Measurements from ENCODE around the gene FGFBP2. TPM values are rescaled to one million over a fixed set of nuclear protein-coding genes. Genes with fewer than 3 reads are reported as not detected.
A peak's percentile ranks its signal among the peaks of the same experiment; 100 is the strongest.

FGFBP2 gene
- total RNA-seq, 1 experiment from 2014 or later: not detected

DNA sequence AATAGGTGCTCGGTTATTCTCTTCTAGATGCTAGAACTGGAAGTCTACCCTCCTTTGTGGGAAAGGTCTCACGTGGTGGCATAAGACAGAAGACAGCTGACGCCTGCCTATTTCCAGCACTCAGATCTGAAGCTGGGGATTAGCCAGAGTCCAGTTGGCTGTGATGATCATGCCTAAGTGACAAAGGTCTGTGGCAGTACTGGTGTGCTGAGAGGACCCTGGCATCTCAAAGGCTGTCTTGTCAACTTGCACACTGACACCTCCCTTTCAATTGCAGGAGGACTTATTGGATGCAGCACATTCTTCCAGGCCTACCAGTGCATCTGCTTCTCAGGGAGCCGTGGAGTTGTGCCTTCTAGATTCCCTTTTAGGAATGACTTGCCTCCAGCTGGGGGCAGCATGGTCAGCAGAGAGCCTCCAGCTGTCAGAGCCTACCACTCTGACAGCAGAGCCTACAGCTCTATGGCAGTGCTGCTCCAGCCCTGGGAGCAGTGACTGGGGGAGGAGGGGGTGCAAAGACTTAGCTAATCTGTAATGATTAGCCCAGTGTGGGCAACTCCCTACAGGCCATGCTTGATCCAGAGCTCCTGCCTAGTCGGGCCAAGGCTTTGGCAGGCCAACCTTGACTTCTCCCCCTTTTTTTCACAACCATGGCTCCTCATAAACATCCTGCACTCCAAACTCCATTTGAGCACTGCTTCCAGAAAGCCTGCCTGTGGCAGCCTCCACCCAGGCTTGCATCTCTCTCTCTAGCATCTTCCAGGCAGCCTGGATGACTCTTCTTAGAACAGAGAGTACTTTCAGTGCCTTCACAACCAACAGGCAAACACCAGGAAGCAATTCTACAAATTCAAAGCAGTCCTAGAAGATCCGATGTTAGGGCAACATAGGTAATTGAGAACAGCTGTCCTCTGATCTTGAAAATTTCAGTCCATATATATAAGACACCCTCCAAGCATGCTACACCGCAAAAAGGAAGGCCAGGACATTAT, 13.8 kb upstream of the FGFBP2 start:
- no peak for DNase-seq

DNA sequence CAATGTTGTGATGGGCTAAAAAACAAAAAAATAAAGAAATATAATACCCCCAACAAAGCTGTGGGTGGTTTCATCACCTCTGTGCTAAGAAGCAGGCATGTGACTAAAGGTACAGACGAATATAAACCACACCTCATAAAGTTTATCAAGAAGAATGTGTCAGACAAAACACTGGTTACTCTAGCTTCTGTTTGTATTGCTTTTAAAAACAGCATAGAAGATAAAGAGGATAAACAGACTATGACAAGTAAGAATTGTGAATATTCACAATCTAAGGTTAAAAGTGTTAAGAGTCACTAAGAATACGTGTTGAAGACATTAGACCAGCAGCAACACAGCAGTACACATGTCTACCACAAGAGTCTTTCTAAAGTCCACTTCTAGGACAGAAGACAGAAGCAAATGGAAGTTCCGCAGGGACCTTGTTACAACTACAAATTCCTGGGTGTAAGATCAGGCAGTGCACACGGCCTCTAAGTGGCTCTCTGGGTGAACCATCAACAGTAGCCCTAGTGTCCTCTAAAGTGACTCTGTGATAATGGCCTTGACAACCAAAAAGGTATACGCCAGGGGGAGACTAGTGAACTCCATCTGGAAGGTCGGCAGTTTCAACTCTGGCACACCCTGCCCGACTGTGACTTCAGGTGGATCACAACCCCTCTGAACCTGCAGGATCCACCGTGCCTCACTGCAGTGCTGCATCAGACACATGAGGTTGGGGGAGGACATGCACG, 8.3 kb upstream of the FGFBP2 start:
- no peaks in the 10 kb centered on the region for H3K27me3 ChIP-seq
- no peak for DNase-seq
- H3K36me3 ChIP-seq: no peaks in the 10 kb centered on the region

More for the DNA sequence above, 13.8 kb upstream of the FGFBP2 start:
- H3K36me3 ChIP-seq: no peaks in the 10 kb centered on the region
- H3K9me3 ChIP-seq: no peaks in the 10 kb centered on the region
- H3K4me3 ChIP-seq: no peak overlapping the region
- no peaks in the 10 kb centered on the region for H3K27me3 ChIP-seq

DNA sequence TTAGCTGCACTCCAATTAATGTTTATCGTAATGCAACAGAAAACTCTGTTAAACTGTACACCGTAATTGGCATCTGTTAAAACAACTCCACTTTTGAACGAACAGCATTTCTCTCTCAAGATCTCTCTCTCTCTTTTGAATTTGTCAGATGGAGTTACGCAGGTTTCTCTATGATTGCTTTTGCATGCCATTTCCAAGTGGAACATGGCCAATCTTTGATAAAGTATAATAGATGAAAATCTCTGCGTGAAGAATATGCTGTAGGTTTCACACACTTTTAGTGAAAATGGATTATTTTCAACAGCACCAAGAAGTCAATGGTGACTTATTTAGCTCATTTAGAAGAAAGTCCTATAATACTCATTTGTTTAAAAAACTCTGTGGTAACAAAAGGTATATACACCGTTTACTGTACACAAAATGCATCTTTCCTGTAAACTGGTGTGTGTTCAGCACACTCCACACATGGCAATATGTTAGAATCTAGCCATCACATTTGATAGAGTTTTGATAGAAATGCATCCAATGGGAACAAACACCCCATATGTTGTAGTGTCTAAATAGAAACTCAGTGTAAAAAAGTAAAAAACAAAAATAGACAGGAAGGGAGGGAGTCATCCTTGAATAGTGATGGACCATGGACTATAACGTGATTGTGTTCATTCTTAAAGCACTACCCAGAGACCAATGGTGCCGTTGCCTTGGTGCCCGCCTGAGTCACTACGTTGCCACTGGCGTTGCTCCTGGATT, 5.8 kb upstream of the FGFBP2 start:
- no peaks in the 10 kb centered on the region for H3K36me3 ChIP-seq
- H3K27me3 ChIP-seq: no peaks in the 10 kb centered on the region
- no peak overlapping the region for H3K4me3 ChIP-seq
- no peak for DNase-seq
- H3K9me3 ChIP-seq: no peaks in the 10 kb centered on the region

More for the DNA sequence above, 8.3 kb upstream of the FGFBP2 start:
- H3K9me3 ChIP-seq: no peaks in the 10 kb centered on the region
- no peak overlapping the region for H3K4me3 ChIP-seq

DNA sequence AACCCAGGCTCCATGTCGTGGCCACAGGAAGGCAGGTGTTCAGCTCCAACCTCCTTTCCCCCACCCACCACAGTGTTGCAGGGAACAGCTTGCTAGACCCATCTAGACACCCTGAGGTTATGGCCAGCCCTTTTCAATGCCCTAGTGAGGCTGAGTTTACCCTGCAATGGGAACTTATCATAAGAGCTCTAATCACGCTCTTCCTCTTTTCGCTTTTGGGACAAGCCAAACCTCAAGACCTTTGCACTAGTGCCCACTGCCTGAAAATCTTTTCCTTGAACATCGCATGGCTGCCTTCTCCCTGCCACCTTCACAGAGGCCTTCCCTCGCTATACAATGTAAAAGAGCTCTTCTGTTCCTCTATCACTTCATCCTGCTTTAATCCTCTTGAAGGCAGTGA, 2.4 kb upstream of the FGFBP2 start:
- no peak for DNase-seq
- Histone ChIP-seq H3K4me3 (no peak overlapping the region), H3K27me3 (no peaks in the 10 kb centered on the region), H3K36me3 (no peaks in the 10 kb centered on the region), H3K9me3 (no peaks in the 10 kb centered on the region)

DNA sequence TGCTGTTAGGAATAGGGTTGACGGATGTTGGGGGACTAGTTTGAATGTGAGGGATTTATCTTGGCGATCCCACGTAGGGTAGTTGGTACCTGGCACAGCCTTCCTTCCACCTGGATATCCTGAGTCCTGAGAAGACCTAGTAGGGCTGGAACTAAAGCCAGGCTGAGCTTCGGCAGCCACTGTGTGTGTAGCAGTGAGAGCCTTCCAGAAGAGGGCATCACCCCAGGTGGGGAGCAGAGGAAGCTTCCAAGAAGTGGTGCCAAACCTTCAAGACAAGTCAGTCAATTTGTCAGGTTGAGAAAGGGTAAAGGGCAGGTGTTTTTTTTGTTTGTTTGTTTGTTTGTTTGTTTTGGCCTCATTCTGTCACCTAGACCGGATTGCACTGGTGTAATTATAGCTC, 1.2 kb upstream of the FGFBP2 start:
- Histone ChIP-seq H3K4me3 (no peak overlapping the region), H3K9me3 (no peaks in the 10 kb centered on the region), H3K27me3 (no peaks in the 10 kb centered on the region), H3K36me3 (no peaks in the 10 kb centered on the region)
- no peak for DNase-seq

DNA sequence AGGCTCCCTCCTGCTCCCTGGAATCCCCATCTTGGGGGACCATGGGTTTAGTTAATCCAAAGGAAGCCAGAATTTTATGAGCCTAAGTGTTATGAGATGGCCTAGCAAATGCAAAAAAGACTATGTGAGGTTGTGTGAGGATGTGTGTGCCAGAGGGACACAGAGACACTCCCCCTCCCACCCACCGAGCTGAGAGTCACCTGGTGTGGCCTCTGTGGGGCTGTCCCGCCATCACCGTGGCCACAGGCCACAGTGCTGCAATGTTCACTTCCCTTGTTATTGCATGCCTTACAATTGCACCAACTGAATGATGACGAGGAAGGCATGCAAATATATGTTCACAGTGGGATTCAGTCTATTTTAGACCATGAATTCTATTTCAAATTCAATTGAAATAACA, 601 bp upstream of the FGFBP2 start:
- no peaks in the 10 kb centered on the region for H3K36me3 ChIP-seq

DNA sequence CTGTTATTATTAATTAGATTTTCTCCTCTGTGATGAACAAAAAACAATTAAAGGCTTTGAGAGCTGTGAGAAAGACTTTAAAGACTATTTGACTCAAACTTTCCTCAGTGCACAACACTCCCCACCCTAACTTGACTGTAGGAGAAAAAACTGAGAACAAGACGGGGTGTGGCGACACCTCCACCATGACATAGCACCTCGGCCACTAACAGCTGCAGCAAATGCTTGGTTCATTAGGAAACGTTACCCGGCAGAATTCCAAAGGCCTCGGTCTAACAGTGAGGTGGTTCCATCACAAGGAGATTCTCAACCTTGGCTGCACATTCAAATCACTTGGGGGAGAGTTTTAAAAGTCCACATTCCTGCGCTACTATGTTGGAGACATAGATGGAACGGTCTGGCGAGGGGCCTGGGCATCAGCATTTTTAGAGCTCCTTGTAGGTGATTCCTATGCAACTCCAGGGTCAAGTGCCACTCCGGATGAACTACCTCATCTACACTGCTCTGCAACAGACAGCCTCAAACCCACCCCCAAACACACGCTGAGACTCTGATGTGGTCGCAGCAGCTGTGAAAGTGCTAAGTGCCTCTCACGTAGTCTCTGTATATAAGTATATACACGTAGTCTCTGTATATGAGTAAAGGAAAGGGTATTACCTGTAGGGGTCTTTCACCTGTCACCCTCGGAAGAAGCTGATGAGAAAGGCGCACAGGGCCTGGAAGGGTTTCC, 1.0 kb downstream of the FGFBP2 start:
- no peaks in the 10 kb centered on the region for H3K36me3 ChIP-seq
- no peak for DNase-seq
- H3K9me3 ChIP-seq: no peaks in the 10 kb centered on the region

More for the DNA sequence above, 601 bp upstream of the FGFBP2 start:
- H3K4me3 ChIP-seq: no peak overlapping the region
- H3K27me3 ChIP-seq: no peaks in the 10 kb centered on the region
- DNase-seq: no peak
- H3K9me3 ChIP-seq: no peaks in the 10 kb centered on the region

DNA sequence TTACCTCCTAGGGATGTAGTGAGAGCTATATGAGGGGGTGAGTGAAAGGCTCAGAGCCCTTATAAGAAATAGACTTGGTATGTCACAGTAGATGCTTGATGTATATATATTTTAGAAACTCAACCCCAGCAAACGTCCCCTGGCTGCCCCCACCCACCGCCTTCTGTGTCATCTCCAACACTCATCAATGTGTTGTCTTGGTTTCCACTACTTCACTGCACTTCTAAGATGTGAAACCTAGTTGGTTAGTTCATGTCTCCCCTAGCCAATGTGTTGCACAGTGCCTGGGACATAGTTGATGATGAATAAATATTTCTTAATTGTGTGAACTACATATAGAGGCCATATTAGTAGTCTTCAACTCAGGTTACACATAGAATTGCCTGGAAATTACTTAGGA, 4.4 kb downstream of the FGFBP2 start:
- Histone ChIP-seq H3K36me3 (no peaks in the 10 kb centered on the region), H3K27me3 (no peaks in the 10 kb centered on the region), H3K4me3 (no peak overlapping the region), H3K9me3 (no peaks in the 10 kb centered on the region)
- no peak for DNase-seq

More for the DNA sequence above, 1.0 kb downstream of the FGFBP2 start:
- Histone ChIP-seq H3K27me3 (no peaks in the 10 kb centered on the region), H3K4me3 (no peak overlapping the region)

DNA sequence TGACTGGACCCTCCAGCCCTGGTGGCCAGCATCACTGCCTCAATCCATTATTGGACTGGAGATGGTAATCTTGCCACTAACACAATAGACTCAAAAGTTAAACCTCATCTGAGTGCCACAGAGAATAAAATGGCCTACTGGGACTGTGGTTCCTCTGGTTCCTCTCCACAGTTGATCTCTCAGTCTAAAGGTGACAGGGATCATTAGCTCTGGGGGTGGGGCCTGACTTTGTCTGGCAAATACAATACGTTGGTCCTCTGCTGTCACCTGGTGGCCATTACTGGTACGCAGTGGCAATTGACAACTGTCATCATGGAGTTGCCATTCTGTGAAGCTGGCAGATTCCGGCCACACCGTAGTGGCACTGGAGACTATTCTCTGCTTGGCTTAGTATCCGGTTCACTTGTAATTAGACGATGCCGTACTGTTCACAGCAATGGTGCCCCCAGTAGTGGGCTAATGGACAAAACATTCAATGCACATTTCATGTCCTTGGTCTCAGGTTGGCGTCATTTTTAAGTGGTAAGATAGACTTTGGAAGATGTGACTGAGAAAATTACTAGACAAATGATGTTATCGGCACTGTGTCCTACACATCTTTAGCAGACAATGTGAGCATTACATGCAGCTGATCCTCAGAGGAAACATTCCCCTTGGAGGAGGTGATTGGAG, 6.7 kb downstream of the FGFBP2 start:
- DNase-seq: peak; percentile 35

DNA sequence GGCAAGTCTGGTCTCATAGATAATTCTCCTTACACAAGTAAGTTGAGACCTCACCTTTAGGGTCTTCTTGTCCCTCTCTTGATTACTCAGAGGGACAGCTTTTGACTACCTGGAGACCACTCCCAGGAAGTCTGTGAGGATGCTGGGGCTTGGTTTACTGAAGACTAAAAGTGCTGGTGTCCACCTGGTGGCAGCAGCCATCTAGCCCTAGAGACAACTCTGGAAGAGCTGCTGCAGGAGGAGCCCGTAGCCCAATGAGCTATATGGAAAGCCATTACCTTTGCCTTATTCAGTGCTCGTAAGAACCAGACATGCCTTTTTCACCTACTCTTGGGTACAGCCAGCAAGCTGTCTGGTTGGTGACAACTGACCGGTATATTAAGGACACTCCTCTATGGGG, 7.3 kb downstream of the FGFBP2 start:
- H3K27me3 ChIP-seq: no peaks in the 10 kb centered on the region
- H3K4me3 ChIP-seq: no peak overlapping the region
- H3K9me3 ChIP-seq: no peaks in the 10 kb centered on the region
- no peaks in the 10 kb centered on the region for H3K36me3 ChIP-seq
- DNase-seq: no peak

More for the DNA sequence above, 6.7 kb downstream of the FGFBP2 start:
- Histone ChIP-seq H3K4me3 (no peak overlapping the region), H3K9me3 (no peaks in the 10 kb centered on the region), H3K27me3 (no peaks in the 10 kb centered on the region), H3K36me3 (no peaks in the 10 kb centered on the region)

DNA sequence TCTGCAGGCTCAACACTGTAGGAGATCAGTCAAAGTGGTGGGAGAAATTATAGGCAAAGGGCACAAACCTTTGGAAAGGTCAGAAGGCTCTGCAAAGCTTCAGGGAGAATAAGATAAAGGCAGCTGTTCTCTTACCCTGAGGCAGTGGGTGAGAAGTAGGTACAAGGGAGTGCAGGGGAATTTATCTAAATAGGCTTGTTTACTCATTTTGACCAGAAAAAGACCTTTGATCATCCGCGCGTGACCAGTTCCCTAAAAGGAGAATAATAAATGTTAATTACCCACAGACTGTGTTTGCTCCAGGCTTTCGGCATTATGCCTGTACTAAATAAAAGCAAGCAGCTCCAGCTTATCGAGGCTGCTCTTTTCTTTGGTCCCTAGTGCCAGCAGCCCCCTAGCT, 9.3 kb downstream of the FGFBP2 start:
- DNase-seq: no peak
- no peaks in the 10 kb centered on the region for H3K36me3 ChIP-seq

DNA sequence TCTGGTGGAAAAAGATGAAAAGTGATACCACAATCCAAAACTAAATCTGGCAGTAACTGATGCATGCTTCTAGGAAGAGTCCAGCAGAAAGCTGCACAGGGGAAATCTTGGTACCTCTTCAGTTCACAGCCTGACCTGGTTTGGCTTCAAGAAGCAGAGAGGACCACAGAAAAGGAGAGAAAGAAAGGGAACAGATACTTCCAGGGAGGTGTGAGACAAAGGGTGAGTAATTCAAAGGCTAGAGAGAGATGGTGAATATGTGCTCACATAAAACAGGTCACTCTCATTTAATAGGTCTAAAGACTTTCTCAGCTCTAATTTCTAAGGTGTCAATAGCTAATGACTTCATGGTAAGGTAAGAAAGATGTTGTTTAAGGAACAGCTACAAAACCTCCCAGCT, 11.2 kb downstream of the FGFBP2 start:
- Histone ChIP-seq H3K36me3 (no peaks in the 10 kb centered on the region), H3K9me3 (no peaks in the 10 kb centered on the region), H3K27me3 (no peaks in the 10 kb centered on the region), H3K4me3 (no peak overlapping the region)
- DNase-seq: no peak

More for the DNA sequence above, 9.3 kb downstream of the FGFBP2 start:
- no peaks in the 10 kb centered on the region for H3K9me3 ChIP-seq
- H3K4me3 ChIP-seq: no peak overlapping the region
- H3K27me3 ChIP-seq: no peaks in the 10 kb centered on the region

DNA sequence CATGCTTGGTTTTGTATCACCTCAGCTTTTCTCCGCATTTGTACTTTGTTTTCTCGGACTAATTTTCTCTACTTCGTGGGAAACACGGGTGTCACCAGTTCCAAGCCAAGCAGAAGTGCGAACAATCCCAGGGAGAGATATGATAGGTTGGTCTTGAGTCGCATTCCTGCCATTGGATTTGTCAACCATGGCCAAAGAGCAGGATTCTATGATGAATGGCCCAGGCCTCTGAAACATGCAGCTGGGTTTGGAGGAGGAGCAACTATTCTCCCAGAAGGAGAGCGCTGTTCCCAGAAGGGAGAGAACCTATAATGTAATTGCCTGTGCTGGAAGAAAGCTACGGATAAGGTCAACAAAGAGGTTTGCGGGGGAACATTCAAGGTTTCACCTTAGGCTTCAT, 14.1 kb downstream of the FGFBP2 start:
- Histone ChIP-seq H3K27me3 (no peaks in the 10 kb centered on the region), H3K9me3 (no peaks in the 10 kb centered on the region), H3K36me3 (no peaks in the 10 kb centered on the region), H3K4me3 (no peak overlapping the region)
- DNase-seq: no peak

DNA sequence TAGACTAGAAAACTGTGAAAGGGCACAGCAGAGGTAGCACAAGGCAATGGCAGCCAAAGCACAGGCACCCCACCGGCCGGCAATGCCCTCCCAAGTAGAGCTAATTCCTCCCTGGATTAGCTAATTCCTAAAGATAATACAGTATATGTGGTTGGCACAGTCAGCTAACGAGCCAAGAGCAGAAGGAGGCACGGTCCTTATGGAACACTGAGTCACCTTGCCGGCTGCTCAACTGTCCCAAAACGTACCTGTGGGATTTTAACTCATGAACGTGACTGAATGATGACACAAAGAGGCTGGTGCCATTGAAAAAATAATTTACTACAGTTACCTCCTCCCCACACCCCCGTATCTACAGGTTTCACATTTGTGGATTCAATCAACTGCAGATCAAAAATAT, 15.3 kb downstream of the FGFBP2 start:
- Histone ChIP-seq H3K36me3 (no peaks in the 10 kb centered on the region), H3K4me3 (no peak overlapping the region), H3K9me3 (no peaks in the 10 kb centered on the region), H3K27me3 (no peaks in the 10 kb centered on the region)
- no peak for DNase-seq

DNA sequence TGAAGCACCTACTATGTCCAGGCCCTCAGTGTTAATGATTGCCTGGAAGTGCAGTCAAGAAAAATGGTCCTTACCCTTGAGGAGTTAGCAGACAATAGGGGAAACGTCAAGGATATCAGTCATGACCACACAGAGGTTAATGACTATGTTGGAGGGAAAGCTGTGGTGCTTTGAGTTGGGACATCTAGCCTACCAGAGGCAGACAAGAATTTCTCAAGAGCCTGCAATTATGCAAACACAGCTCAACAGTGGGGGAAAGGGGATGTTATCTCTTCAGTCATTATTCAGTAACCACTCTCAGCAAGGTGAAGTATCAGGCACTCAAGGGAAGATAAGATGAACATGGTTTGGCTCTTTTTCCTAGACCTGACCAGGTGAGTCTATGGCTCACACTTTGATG, 17.5 kb downstream of the FGFBP2 start:
- no peak for DNase-seq
- no peaks in the 10 kb centered on the region for H3K9me3 ChIP-seq
- H3K4me3 ChIP-seq: no peak overlapping the region
- H3K27me3 ChIP-seq: no peaks in the 10 kb centered on the region
- no peaks in the 10 kb centered on the region for H3K36me3 ChIP-seq

DNA sequence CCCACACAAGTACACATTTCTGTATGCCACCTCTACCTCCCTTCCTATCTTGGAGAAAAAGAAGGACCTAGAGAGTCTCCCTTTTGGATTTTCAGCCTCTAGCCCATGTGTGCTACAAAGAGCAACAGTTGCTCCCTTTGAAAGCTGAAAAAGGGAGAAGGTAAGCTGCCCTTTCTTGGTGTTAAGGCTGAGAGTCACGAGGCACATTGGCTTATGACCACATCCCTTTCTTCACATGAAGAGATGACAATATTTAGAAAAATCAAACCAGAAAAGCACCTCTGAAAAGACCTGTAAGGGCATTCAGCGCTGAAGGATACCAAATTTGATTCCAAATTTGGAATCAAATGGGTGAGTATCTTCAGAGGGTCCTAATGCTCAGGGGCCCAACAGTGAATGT, 18.1 kb downstream of the FGFBP2 start:
- H3K4me3 ChIP-seq: no peak overlapping the region

More for the DNA sequence above, 18.1 kb downstream of the FGFBP2 start:
- Histone ChIP-seq H3K27me3 (no peaks in the 10 kb centered on the region), H3K36me3 (no peaks in the 10 kb centered on the region), H3K9me3 (no peaks in the 10 kb centered on the region)
- DNase-seq: no peak
